NB4 (cell line): Measurements from ENCODE around the gene CCDC14.

Experiments
- CTCF ChIP-seq: IDR thresholded peaks from one replicate; pipeline ENCODE4 v1.5.1; 2012; ENCODE audit warnings: low read depth, low read length
- POLR2A ChIP-seq: IDR thresholded peaks from 2 replicates; pipeline ENCODE4 v1.6.1; 2011; ENCODE audit warnings: mild to moderate bottlenecking; ENCODE audit not compliant: insufficient read length; ENCODE audit errors: extremely low read depth
- TF ChIP-seq, protein P1 (sequence below): IDR thresholded peaks from 2 replicates; pipeline ENCODE4 v1.6.1; 2011; ENCODE audit warnings: low read depth, low read length

DNA sequence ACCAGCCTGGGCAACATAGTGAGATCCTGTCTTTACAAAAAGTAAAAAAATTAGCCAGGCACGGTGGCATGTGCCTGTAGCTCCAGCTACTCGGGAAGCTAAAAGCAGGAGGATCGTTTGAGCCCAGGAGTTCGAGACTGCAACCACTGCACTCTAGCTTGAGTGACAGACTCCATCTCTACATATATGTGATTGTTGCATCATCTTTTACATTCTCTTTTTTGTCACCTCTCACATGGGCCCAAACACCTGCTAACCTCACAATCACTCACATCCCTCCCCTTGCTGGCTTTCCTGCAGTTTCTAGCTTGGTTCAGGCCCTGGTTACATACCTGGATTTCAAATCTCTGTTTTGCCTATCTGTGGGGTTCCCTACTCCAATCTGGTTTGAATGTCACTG lies 96.3 kb downstream of the CCDC14 start:
- TF ChIP-seq, protein P1, sequence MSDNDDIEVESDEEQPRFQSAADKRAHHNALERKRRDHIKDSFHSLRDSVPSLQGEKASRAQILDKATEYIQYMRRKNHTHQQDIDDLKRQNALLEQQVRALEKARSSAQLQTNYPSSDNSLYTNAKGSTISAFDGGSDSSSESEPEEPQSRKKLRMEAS, result no peak
- TF ChIP-seq POLR2A, result no peak
- no peak for TF ChIP-seq CTCF
